ENCODE results near the gene RSF1. TPM values are rescaled to one million over a fixed set of nuclear protein-coding genes. Genes with fewer than 3 reads are reported as not detected.

Gene RSF1
- total and polyA plus RNA-seq, 7 donors = 2.7 to 34.8 (median 30.0) TPM

DNA sequence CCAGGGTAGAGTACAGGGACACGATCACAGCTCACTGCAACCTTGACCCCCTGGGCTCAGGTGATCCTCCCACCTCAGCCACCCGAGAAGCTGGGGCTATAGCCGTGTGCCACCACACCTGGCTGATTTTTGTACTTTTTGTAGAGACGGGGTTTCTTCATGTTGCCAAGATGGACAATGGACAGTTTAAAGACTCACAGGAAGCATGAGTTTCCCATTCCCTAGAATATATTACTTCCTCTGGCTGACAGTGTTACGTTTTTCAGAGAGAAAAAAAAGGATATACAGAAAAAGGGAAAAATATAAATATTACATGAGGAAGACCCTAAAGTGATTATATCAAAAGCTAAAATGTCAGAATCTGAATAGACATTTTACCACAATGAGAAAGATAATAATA lies 72.3 kb downstream of the RSF1 start:
- H3K36me3 ChIP-seq (ENCODE audit: insufficient read depth in 1 of 2, low read depth in 1 of 2) = peaks cover 0 to 3% of the 10 kb centered on the region in 2 donors
- H3K27me3 ChIP-seq (ENCODE audit: insufficient read depth in 3 of 3, low read length in 2 of 3) = no peaks in the 10 kb centered on the region
- ATAC-seq (no peak), DNase-seq (no peak)
- H3K4me1 ChIP-seq = peaks cover 14% of the 10 kb centered on the region
- intact Hi-C loops (cut with DNase I) = no loop called here
- TF ChIP-seq, protein P1, sequence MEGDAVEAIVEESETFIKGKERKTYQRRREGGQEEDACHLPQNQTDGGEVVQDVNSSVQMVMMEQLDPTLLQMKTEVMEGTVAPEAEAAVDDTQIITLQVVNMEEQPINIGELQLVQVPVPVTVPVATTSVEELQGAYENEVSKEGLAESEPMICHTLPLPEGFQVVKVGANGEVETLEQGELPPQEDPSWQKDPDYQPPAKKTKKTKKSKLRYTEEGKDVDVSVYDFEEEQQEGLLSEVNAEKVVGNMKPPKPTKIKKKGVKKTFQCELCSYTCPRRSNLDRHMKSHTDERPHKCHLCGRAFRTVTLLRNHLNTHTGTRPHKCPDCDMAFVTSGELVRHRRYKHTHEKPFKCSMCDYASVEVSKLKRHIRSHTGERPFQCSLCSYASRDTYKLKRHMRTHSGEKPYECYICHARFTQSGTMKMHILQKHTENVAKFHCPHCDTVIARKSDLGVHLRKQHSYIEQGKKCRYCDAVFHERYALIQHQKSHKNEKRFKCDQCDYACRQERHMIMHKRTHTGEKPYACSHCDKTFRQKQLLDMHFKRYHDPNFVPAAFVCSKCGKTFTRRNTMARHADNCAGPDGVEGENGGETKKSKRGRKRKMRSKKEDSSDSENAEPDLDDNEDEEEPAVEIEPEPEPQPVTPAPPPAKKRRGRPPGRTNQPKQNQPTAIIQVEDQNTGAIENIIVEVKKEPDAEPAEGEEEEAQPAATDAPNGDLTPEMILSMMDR (IDR thresholded peaks at IDR 0.05) = no peak
- 65 to 81% (median 78%) methylated on average over 5 of the region's 5 CpGs for WGBS, 3 donors
- no peak overlapping the region for H3K27ac ChIP-seq
- no peaks in the 10 kb centered on the region for H3K9me3 ChIP-seq
- H3K4me3 ChIP-seq = no peak overlapping the region

DNA sequence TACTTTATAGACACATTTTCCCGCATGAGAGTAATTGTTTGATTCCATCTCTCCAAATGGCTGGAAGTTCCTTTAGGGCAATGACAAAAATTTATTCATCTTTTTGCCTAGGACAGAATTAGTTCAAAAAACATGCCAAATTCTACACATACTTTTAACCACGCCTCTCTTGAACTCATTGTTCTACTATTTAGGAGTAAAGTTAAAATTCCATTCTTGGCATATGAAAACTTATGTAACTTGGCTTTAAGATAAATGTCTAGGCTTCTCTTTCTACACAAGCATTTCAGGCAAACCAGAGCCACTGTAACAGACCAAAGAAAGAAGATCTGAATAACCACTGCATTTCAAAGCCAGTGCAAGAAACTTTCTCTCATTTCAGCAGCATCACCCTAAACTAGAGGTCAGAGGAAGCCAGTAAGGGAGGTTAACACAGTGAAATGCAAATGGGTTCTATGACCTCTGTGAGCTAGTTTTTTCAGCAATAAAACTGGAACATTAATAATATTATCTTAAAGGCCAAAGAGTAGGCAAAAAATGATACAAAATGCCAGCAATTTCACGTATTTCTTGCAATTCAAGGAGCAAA lies 73.0 kb downstream of the RSF1 start:
- TF ChIP-seq, protein P1 (IDR thresholded peaks at IDR 0.05) = no peak
- Histone ChIP-seq H3K4me1 (peaks cover 7% of the 10 kb centered on the region), H3K27me3 (ENCODE audit: insufficient read depth in 3 of 3, low read length in 2 of 3) (no peaks in the 10 kb centered on the region), H3K9me3 (no peaks in the 10 kb centered on the region), H3K27ac (no peak overlapping the region), H3K36me3 (ENCODE audit: insufficient read depth in 1 of 2, low read depth in 1 of 2) (peaks cover 0 to 3% of the 10 kb centered on the region in 2 donors), H3K4me3 (no peak overlapping the region)
- ATAC-seq (no peak), DNase-seq (no peak)
- intact Hi-C loops (cut with DNase I) = no loop called here
- WGBS, 3 donors = 84 to 91% (median 87%) methylated on average over 3 of the region's 3 CpGs

DNA sequence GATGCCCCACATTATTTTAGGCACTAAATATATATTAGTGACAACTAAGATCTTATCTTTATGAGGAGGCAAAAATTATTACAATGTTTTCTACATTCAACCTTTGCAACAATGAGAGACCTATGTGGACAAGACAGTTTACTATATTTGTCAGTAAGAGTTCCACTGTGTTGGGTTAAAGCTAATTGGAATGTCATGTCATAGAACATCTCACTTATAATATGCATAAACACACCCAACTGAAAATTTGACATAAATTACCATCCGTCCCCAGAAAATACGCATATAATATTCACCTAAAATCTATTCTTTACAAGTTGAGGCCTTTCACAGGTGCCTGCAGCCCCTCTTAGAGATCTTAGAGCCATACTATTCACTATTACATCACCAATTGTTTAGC lies 84.0 kb downstream of the RSF1 start:
- Histone ChIP-seq H3K27me3 (ENCODE audit: insufficient read depth in 3 of 3, low read length in 2 of 3) (no peaks in the 10 kb centered on the region), H3K4me1 (no peaks in the 10 kb centered on the region), H3K36me3 (ENCODE audit: insufficient read depth in 1 of 2, low read depth in 1 of 2) (peaks cover 0 to 34% of the 10 kb centered on the region in 2 donors), H3K27ac (no peak overlapping the region), H3K9me3 (no peaks in the 10 kb centered on the region), H3K4me3 (no peak overlapping the region)
- intact Hi-C loops (cut with DNase I) = no loop called here
- TF ChIP-seq, protein P1 (IDR thresholded peaks at IDR 0.05) = no peak
- no peak for ATAC-seq
- whole genome bisulfite sequencing, 3 donors = 94 to 99% (median 96%) methylated on average over 2 of the region's 2 CpGs
- no peak for DNase-seq

DNA sequence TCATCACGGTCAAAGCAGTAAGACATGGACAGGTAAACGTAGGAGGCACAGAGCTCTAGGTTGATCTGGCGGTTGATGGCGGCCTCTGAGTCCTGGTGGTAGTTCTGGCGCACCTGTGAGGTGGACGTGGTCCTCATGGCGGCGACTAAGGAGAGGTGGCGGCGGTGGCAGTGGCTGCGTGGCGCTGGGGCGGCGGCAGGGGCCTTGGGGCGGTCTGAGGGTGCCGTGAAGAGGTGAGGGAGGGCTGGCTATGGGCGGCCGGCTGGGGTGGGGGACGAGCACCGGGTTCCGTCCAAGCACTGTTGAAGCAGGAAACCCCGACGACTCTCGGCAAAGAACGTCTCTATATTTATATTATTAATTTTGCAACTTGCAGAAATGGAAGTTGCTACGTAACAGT lies 85.6 kb downstream of the RSF1 start:
- no peaks in the 10 kb centered on the region for H3K4me1 ChIP-seq
- H3K27me3 ChIP-seq (ENCODE audit: insufficient read depth in 3 of 3, low read length in 2 of 3) = no peaks in the 10 kb centered on the region
- peaks cover 0 to 22% of the 10 kb centered on the region in 2 donors for H3K36me3 ChIP-seq (ENCODE audit: insufficient read depth in 1 of 2, low read depth in 1 of 2)
- H3K9me3 ChIP-seq = peaks cover 7% of the 10 kb centered on the region
- H3K27ac ChIP-seq = no peak overlapping the region
- 97 to 98% (median 98%) methylated on average over 26 of the region's 26 CpGs for WGBS, 3 donors
- no peak for ATAC-seq
- intact Hi-C loops (cut with DNase I) = no loop called here
- H3K4me3 ChIP-seq = no peak overlapping the region
- TF ChIP-seq, protein P1 (IDR thresholded peaks at IDR 0.05) = no peak
- DNase-seq = no peak

DNA sequence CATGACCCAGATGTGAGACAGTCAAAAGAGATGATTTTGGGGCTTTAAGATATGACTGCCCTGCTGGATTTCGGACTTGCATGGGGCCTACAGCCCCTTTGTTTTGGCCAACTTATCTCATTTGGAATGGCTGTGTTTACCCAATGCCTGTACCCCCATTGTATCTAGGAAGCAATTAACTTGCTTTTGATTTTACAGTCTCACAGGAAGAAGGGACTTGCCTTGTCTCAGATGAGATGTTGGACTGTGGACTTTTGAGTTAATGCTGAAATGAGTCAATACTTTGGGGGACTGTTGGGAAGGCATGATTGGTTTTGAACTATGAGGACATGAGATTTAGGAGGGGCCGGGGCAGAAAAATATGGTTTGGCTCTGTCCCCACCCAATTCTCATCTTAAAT lies 88.4 kb downstream of the RSF1 start:
- Histone ChIP-seq H3K4me1 (no peaks in the 10 kb centered on the region), H3K27ac (no peak overlapping the region), H3K9me3 (peaks cover 7% of the 10 kb centered on the region), H3K36me3 (ENCODE audit: insufficient read depth in 1 of 2, low read depth in 1 of 2) (peaks cover 0 to 10% of the 10 kb centered on the region in 2 donors), H3K4me3 (no peak overlapping the region), H3K27me3 (ENCODE audit: insufficient read depth in 3 of 3, low read length in 2 of 3) (no peaks in the 10 kb centered on the region)
- no peak for ATAC-seq
- intact Hi-C loops (cut with DNase I) = no loop called here
- WGBS, 3 donors = 95 to 100% (median 97%) methylated on average over 2 of the region's 2 CpGs
- DNase-seq = no peak
- TF ChIP-seq, protein P1 (IDR thresholded peaks at IDR 0.05) = no peak
